ENCODE measurements around the gene SH3GL1.

GRCh38 chr19:4405977-4406376 lies 5.6 kb upstream of the SH3GL1 start:
- TF ChIP-seq YY1 (IDR thresholded peaks at IDR 0.05; ENCODE audit: insufficient read depth, insufficient read length) (no peak), ZNF274 (IDR thresholded peaks at IDR 0.05; ENCODE audit: low read depth, low read length) (no peak), SUZ12 (IDR thresholded peaks at IDR 0.05; ENCODE audit: extremely low read depth, insufficient read depth, insufficient read length) (no peak)
